ENCODE measurements around the gene LAMA2.

- TF ChIP-seq CTCF (conservative IDR thresholded peaks at IDR 0.05; ENCODE audit: low read length) (no peak), EZH2phosphoT487 (IDR thresholded peaks at IDR 0.05; ENCODE audit: borderline replicate concordance) (no peak)
Observed at GRCh38 chr6:129188795-129189194, 305.9 kb downstream of the LAMA2 start.
